MCF 10A (cell line): ENCODE measurements around the gene GMDS. TPM values are rescaled to one million over a fixed set of nuclear protein-coding genes. Genes with fewer than 3 reads are reported as not detected.

Experiments
- BruUV-seq: library from RNA; stranded (reverse); fragments of 400-500 nt; replicated peaks from 2 replicates; lab custom pipeline; 2021; lab: Mats Ljungman, UMichigan
- CTCF ChIA-PET: fragments of 300-600 bp; sonication (Branson Sonifier 250); formaldehyde crosslinking; extraction: SDS; loops from one replicate; lab custom pipeline; 2021; ENCODE audit warnings: antibody characterized with exemption, inconsistent platforms; lab: Yijun Ruan, JAX
- POLR2A ChIA-PET: fragments of 300-600, 350-650 bp; sonication (Branson Sonifier 250); formaldehyde crosslinking; extraction: SDS; loops from one replicate; lab custom pipeline; 2020; ENCODE audit warnings: antibody characterized with exemption, inconsistent platforms; lab: Yijun Ruan, JAX
- DNase-seq: peaks from one replicate; pipeline ENCODE4 v3.0.0-alpha.2; 2018; ENCODE audit not compliant: unreplicated experiment
- H3K27ac Mint-ChIP-seq: one replicate; pipeline ENCODE4 v1.8.0; 2022; ENCODE audit warnings: mild to moderate bottlenecking, low read depth, mixed read lengths; ENCODE audit not compliant: unreplicated experiment
- H3K27me3 Mint-ChIP-seq: one replicate; pipeline ENCODE4 v1.8.0; 2022; ENCODE audit warnings: mixed read lengths; ENCODE audit not compliant: insufficient read depth, unreplicated experiment
- H3K36me3 Mint-ChIP-seq: one replicate; pipeline ENCODE4 v1.8.0; 2022; ENCODE audit warnings: mild to moderate bottlenecking, moderate library complexity, mixed read lengths; ENCODE audit not compliant: insufficient read depth, unreplicated experiment
- H3K4me1 Mint-ChIP-seq: one replicate; pipeline ENCODE4 v1.8.0; 2022; ENCODE audit warnings: mixed read lengths; ENCODE audit not compliant: insufficient read depth, unreplicated experiment
- H3K4me3 Mint-ChIP-seq: one replicate; pipeline ENCODE4 v1.8.0; 2022; ENCODE audit warnings: mild to moderate bottlenecking, moderate library complexity, mixed read lengths; ENCODE audit not compliant: unreplicated experiment
- H3K9me3 Mint-ChIP-seq: one replicate; pipeline ENCODE4 v1.8.0; 2022; ENCODE audit warnings: mixed read lengths; ENCODE audit not compliant: unreplicated experiment
- CTCF ChIP-seq: fragments of 200-600 bp; IDR thresholded peaks from one replicate; pipeline ENCODE4 v1.8.0; 2022; ENCODE audit warnings: antibody characterized with exemption, mild to moderate bottlenecking; ENCODE audit not compliant: unreplicated experiment
- intact Hi-C: fragments of 100-400 bp; cut with micrococcal nuclease; formaldehyde crosslinking; loops from 2 replicates; pipeline ENCODE4 v1.14.1; 2022
- total RNA-seq: library from RNA; stranded (reverse); gene quantifications from 2 replicates; pipeline ENCODE4 v1.2.3, GENCODE V29; 2022

GMDS gene
- total RNA-seq, 1 experiment from 2014 or later = 24.9 TPM

GRCh38 chr6:2000962-2001361 is 244.4 kb downstream of the GMDS start:
- no peak overlapping the region for H3K4me3 Mint-ChIP-seq
- BruUV-seq = no TSS peak
- H3K36me3 Mint-ChIP-seq = no peaks in the 10 kb centered on the region
- no peak for TF ChIP-seq CTCF
- intact Hi-C loops = no loop called here
- DNase-seq = no peak
- POLR2A ChIA-PET = no interaction called here
- H3K27me3 Mint-ChIP-seq = no peaks in the 10 kb centered on the region
- no peaks in the 10 kb centered on the region for H3K4me1 Mint-ChIP-seq
- no peaks in the 10 kb centered on the region for H3K9me3 Mint-ChIP-seq
- no peak overlapping the region for H3K27ac Mint-ChIP-seq
- CTCF ChIA-PET = interaction anchor here (0.6 to 0.7 kb wide), 2 partner anchors 552 to 1814 kb away, joined by 3 read pairs; no protein-coding TSS in a partner anchor

GRCh38 chr6:1997702-1998101 is 247.7 kb downstream of the GMDS start:
- Mint-ChIP-seq H3K4me3 (no peak overlapping the region), H3K4me1 (peaks cover 6% of the 10 kb centered on the region), H3K27ac (no peak overlapping the region), H3K27me3 (no peaks in the 10 kb centered on the region), H3K9me3 (no peaks in the 10 kb centered on the region), H3K36me3 (no peaks in the 10 kb centered on the region)
- DNase-seq = no peak
- TF ChIP-seq CTCF = no peak
- ChIA-PET POLR2A (interaction anchor here (0.7 to 1.1 kb wide), 3 partner anchors 10 to 24 kb away, joined by 3 read pairs; no protein-coding TSS in a partner anchor), CTCF (interaction anchor here (0.7 kb wide), 1 partner anchor 253 kb away, joined by 3 read pairs; no protein-coding TSS in a partner anchor)
- intact Hi-C loops = no loop called here
- no TSS peak for BruUV-seq

- POLR2A ChIA-PET = interaction anchor here (1.2 kb wide), 1 partner anchor 8 kb away, joined by 7 read pairs; no protein-coding TSS in a partner anchor
Observed at GRCh38 chr6:1995636-1996035, 249.8 kb downstream of the GMDS start.

GRCh38 chr6:1993042-1993441 is 252.4 kb downstream of the GMDS start:
- ChIA-PET CTCF (interaction anchor here (0.6 to 1.0 kb wide), 2 partner anchors 20 to 87 kb away, joined by 3 read pairs; no protein-coding TSS in a partner anchor), POLR2A (no interaction called here)
- BruUV-seq = no TSS peak
- no peak for TF ChIP-seq CTCF
- Mint-ChIP-seq H3K27ac (no peak overlapping the region), H3K4me3 (no peak overlapping the region), H3K9me3 (no peaks in the 10 kb centered on the region), H3K27me3 (no peaks in the 10 kb centered on the region), H3K4me1 (peaks cover 6% of the 10 kb centered on the region), H3K36me3 (no peaks in the 10 kb centered on the region)
- intact Hi-C loops = no loop called here
- DNase-seq = no peak

More at GRCh38 chr6:1995636-1996035, 249.8 kb downstream of the GMDS start:
- CTCF ChIA-PET = no interaction called here
- TF ChIP-seq CTCF = no peak
- intact Hi-C loops = no loop called here
- Mint-ChIP-seq H3K36me3 (no peaks in the 10 kb centered on the region), H3K27me3 (no peaks in the 10 kb centered on the region), H3K9me3 (no peaks in the 10 kb centered on the region), H3K4me3 (no peak overlapping the region), H3K27ac (no peak overlapping the region), H3K4me1 (peaks cover 6% of the 10 kb centered on the region)
- DNase-seq = no peak
- BruUV-seq = no TSS peak
